ENCODE data around the gene DARS1.

The DARS1 gene

GRCh38 chr2:135899567-135899966, 85.9 kb downstream of the DARS1 start (continued):
- TF ChIP-seq ZNF26 (tag by site-specific recombination; IDR thresholded peaks at IDR 0.05): no peak
- no peak for TF ChIP-seq ZNF626 (tag by site-specific recombination; IDR thresholded peaks at IDR 0.05)
- no peak for TF ChIP-seq ZNF48 (tag by site-specific recombination; IDR thresholded peaks at IDR 0.05)

- TF ChIP-seq ATF2 (tag by site-specific recombination; IDR thresholded peaks at IDR 0.05; ENCODE audit: low read depth): 0 out of 2 replicates have a peak, but pooled peaks have one; percentile 12
- no peak for TF ChIP-seq MZF1 (tag by site-specific recombination; IDR thresholded peaks at IDR 0.05; ENCODE audit: borderline replicate concordance)
- TF ChIP-seq GLI4 (tag by site-specific recombination; IDR thresholded peaks at IDR 0.05): no peak
- TF ChIP-seq ZNF416 (tag by site-specific recombination; IDR thresholded peaks at IDR 0.05): no peak
- no peak for TF ChIP-seq ZNF558 (tag by site-specific recombination; IDR thresholded peaks at IDR 0.05)
- TF ChIP-seq ZNF302 (tag by site-specific recombination; IDR thresholded peaks at IDR 0.05; ENCODE audit: low read depth): no peak
- Histone ChIP-seq H3K36me3 (ENCODE audit: control insufficient read depth in 2 of 2, insufficient read depth in 1 of 2, low read length in 2 of 2) (peaks cover 0 to 6% of the 10 kb centered on the region in 2 experiments; a peak in 1 of 3 replicates), H3K4me1 (ENCODE audit: control insufficient read depth, insufficient read depth, low read length) (no peaks in the 10 kb centered on the region), H3K9me3 (ENCODE audit: control insufficient read depth, insufficient read depth, low read depth, low read length) (no peaks in the 10 kb centered on the region), H3K27ac (ENCODE audit: extremely low read depth, low read depth, low read length) (no peak overlapping the region), H3K4me3 (ENCODE audit: low read depth, low read length) (no peak overlapping the region)
- POLR2A ChIA-PET: no interaction called here
- CTCF ChIA-PET: interaction anchor here (0.7 to 0.8 kb wide), 2 partner anchors 10 to 164 kb away, joined by 3 read pairs; no protein-coding TSS in a partner anchor
Observed at GRCh38 chr2:135898234-135898786, 87.1 kb downstream of the DARS1 start.

GRCh38 chr2:135894930-135895329, 90.5 kb downstream of the DARS1 start:
- Histone ChIP-seq H3K9me3 (ENCODE audit: control insufficient read depth, insufficient read depth, low read depth, low read length) (no peaks in the 10 kb centered on the region), H3K4me3 (ENCODE audit: low read depth, low read length) (no peak overlapping the region), H3K36me3 (ENCODE audit: control insufficient read depth in 2 of 2, insufficient read depth in 1 of 2, low read length in 2 of 2) (peaks cover 0 to 6% of the 10 kb centered on the region in 2 experiments; a peak in 1 of 3 replicates), H3K27ac (ENCODE audit: extremely low read depth, low read depth, low read length) (no peak overlapping the region), H3K4me1 (ENCODE audit: control insufficient read depth, insufficient read depth, low read length) (no peaks in the 10 kb centered on the region)
- TF ChIP-seq ZNF776 (tag by site-specific recombination; IDR thresholded peaks at IDR 0.05; ENCODE audit: borderline replicate concordance): no peak
- no peak for TF ChIP-seq ZNF223 (tag by site-specific recombination; IDR thresholded peaks at IDR 0.05)
- TF ChIP-seq ZNF624 (tag by site-specific recombination; IDR thresholded peaks at IDR 0.05): no peak
- no peak for TF ChIP-seq IKZF3 (tag by site-specific recombination; IDR thresholded peaks at IDR 0.05)
- no peak for TF ChIP-seq ZEB2 (tag by site-specific recombination; IDR thresholded peaks at IDR 0.05)
- no peak for TF ChIP-seq PRDM10 (tag by site-specific recombination; IDR thresholded peaks at IDR 0.05)
- no peak for TF ChIP-seq ZNF175 (tag by site-specific recombination; IDR thresholded peaks at IDR 0.05)
- ChIA-PET CTCF (interaction anchor here (2.0 kb wide), 1 partner anchor 20 kb away, joined by 5 read pairs; no protein-coding TSS in a partner anchor), POLR2A (interaction anchor here (0.6 kb wide), 1 partner anchor 97 kb away, joined by 3 read pairs; no protein-coding TSS in a partner anchor)

Data from HEK293 (cell line).